Upper lobe of right lung (tissue), 1 donor: ENCODE results near the gene ABHD17B. TPM values are rescaled to one million over a fixed set of nuclear protein-coding genes. Genes with fewer than 3 reads are reported as not detected.
A peak's percentile ranks its signal among the peaks of the same experiment; 100 is the strongest.

Source experiments
- ATAC-seq: fragments of 200-7000 bp; cut with Tn5 transposase; one replicate; pipeline ENCODE4 v1.9.1; 2020; ENCODE audit warnings: mild to moderate bottlenecking, moderate library complexity
- DNase-seq: peaks from one replicate; pipeline ENCODE4 v3.0.0-alpha.2; 2020
- H3K27ac ChIP-seq: fragments of 200-600 bp; one replicate; pipeline ENCODE4 v1.8.0; 2022
- H3K27me3 ChIP-seq: fragments of 200-600 bp; one replicate; pipeline ENCODE4 v1.8.0; 2022; ENCODE audit warnings: mild to moderate bottlenecking
- H3K36me3 ChIP-seq: fragments of 200-600 bp; one replicate; pipeline ENCODE4 v1.8.0; 2022
- H3K4me1 ChIP-seq: fragments of 200-600 bp; one replicate; pipeline ENCODE4 v1.8.0; 2022
- H3K4me3 ChIP-seq: fragments of 200-600 bp; one replicate; pipeline ENCODE4 v1.8.0; 2022; ENCODE audit warnings: mild to moderate bottlenecking
- H3K9me3 ChIP-seq: fragments of 200-600 bp; one replicate; pipeline ENCODE4 v1.8.0; 2022
- CTCF ChIP-seq: fragments of 200-600 bp; IDR thresholded peaks from one replicate; pipeline ENCODE4 v1.8.0; 2022; ENCODE audit warnings: antibody characterized with exemption
- intact Hi-C: fragments of 100-400 bp; cut with DNase I; formaldehyde crosslinking; loops from one replicate; pipeline ENCODE4 v1.11.0; 2022
- total RNA-seq: library from RNA; stranded (reverse); fragmentation: NEBNext Ultra II Directional; extraction: Animal tissue kit (Norgen Biotek cat#: 25700); gene quantifications from one replicate; pipeline ENCODE4 v1.2.1, GENCODE V29; 2021
- donor health status: DM: no; HTN: yes; CAD: no; lungs with severe emphysema.

Gene ABHD17B
- total RNA-seq, 1 donor from 2014 or later, result 14.3 TPM

DNA sequence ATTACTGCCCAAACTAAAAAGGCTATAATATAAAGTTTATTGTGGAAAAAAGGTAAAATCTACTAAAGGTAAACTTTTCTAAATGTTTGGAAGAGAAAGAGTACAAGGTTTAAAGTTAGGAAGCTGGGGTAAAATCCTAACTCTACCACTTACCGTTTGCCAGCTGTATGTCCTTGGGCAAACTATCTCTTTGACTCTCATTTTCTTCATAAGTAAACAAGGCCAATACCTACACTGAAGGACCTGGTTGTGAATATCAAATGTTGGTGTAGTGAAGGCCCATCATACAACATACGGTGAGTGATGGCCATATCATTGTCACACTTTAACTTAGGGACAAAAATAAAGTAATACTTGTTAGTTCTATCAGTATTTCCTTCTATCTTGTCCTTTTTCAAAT, 34.9 kb downstream of the ABHD17B start:
- ATAC-seq, result no peak
- Histone ChIP-seq H3K27ac (no peak overlapping the region), H3K9me3 (peaks cover 21% of the 10 kb centered on the region), H3K4me3 (no peak overlapping the region), H3K4me1 (no peaks in the 10 kb centered on the region), H3K27me3 (no peaks in the 10 kb centered on the region), H3K36me3 (no peaks in the 10 kb centered on the region)
- DNase-seq, result no peak
- no peak for TF ChIP-seq CTCF
- intact Hi-C loops, result no loop called here

GRCh38 chr9:71875345-71875744, 35.6 kb downstream of the ABHD17B start:
- intact Hi-C loops, result no loop called here

GRCh38 chr9:71863631-71864030, 47.4 kb downstream of the ABHD17B start:
- no peak overlapping the region for H3K4me3 ChIP-seq
- peaks cover 14% of the 10 kb centered on the region for H3K9me3 ChIP-seq
- H3K27ac ChIP-seq, result no peak overlapping the region
- DNase-seq (no peak), ATAC-seq (no peak)
- intact Hi-C loops, result no loop called here
- no peak for TF ChIP-seq CTCF
- H3K36me3 ChIP-seq, result peaks cover 7% of the 10 kb centered on the region
- no peaks in the 10 kb centered on the region for H3K4me1 ChIP-seq
- no peaks in the 10 kb centered on the region for H3K27me3 ChIP-seq

More at GRCh38 chr9:71875345-71875744, 35.6 kb downstream of the ABHD17B start:
- Histone ChIP-seq H3K9me3 (peaks cover 21% of the 10 kb centered on the region), H3K27ac (no peak overlapping the region), H3K4me3 (no peak overlapping the region), H3K36me3 (no peaks in the 10 kb centered on the region), H3K4me1 (no peaks in the 10 kb centered on the region), H3K27me3 (no peaks in the 10 kb centered on the region)
- ATAC-seq (no peak), DNase-seq (no peak)
- no peak for TF ChIP-seq CTCF

- no peak overlapping the region for H3K27ac ChIP-seq
- ATAC-seq, result peak; percentile 39
- TF ChIP-seq CTCF, result no peak
- no peak for DNase-seq
- no peak overlapping the region for H3K4me3 ChIP-seq
- no peaks in the 10 kb centered on the region for H3K4me1 ChIP-seq
- intact Hi-C loops, result no loop called here
- H3K36me3 ChIP-seq, result peaks cover 7% of the 10 kb centered on the region
- peaks cover 14% of the 10 kb centered on the region for H3K9me3 ChIP-seq
- H3K27me3 ChIP-seq, result no peaks in the 10 kb centered on the region
Observed at GRCh38 chr9:71861618-71862017, 49.4 kb downstream of the ABHD17B start.

GRCh38 chr9:71859939-71860338, 51.1 kb downstream of the ABHD17B start:
- Histone ChIP-seq H3K9me3 (peaks cover 14% of the 10 kb centered on the region), H3K36me3 (peaks cover under 1% of the 10 kb centered on the region), H3K4me1 (no peaks in the 10 kb centered on the region), H3K4me3 (no peak overlapping the region), H3K27ac (no peak overlapping the region), H3K27me3 (no peaks in the 10 kb centered on the region)
- no peak for TF ChIP-seq CTCF
- ATAC-seq (no peak), DNase-seq (no peak)
- intact Hi-C loops, result no loop called here

DNA sequence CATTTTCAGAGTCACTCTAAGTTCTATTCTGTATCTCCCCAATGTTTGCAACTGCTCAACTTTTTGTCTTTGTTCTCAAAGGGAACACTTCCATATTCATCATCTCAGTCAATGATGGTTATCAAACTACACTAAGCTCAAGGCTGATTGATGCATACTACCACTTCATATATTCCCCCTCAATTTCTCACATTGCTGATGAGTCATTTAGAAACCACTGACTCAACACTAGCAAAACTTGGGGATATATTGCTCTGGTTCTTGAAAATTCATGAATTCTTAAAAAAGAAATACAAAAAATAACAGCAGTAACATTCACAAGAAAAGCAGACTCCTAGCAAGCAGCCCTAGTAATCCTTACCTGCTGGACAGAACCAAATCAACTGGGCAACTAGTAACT, 52.2 kb downstream of the ABHD17B start:
- intact Hi-C loops, result no loop called here

More for the DNA sequence above, 52.2 kb downstream of the ABHD17B start:
- DNase-seq, result no peak
- Histone ChIP-seq H3K36me3 (no peaks in the 10 kb centered on the region), H3K4me1 (no peaks in the 10 kb centered on the region), H3K9me3 (peaks cover 14% of the 10 kb centered on the region), H3K4me3 (no peak overlapping the region), H3K27me3 (no peaks in the 10 kb centered on the region), H3K27ac (no peak overlapping the region)
- no peak for ATAC-seq
- no peak for TF ChIP-seq CTCF
